ENCODE data around the gene TGDS.
"Not testable (repeated sequence)": the region's sequence is repeated elsewhere in the genome, so short reads cannot be mapped to it uniquely, and the experiment has no call there.

Gene TGDS

GRCh38 chr13:94595950-94596574, at the start of gene TGDS:
Gene TGDS (minus strand): TSS chr13:94596152. CDS start chr13:94596136, 16 bp downstream.
- DNase-seq = peak; percentile 88

DNA sequence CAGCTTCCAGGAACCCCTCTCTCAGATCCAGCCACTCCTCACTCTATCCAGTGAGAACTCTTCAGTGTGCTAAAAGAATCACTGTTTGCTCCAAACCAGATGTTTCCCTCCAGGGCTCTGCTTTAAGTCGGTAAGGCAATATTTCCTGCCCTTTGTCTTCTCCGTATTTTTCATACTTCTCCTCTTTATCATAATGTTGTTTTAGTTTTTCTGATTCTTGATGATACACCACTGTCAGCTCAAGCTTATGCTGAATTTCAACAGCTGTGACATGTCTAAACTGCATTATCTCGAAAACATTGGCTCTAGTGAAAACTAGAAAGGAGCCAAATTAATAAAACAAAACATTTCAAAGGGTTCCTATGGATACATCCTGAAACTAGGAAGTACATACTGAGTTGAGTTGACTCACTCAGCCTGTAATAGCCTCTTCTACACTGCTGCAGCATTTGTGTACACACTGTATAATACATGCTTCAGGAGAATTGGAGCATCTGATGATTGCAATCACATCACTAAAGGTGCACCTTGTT, 45.5 kb upstream of the TGDS start:
- peak; percentile 87 for DNase-seq

- DNase-seq = no peak
Observed at GRCh38 chr13:94640721-94641120, 44.8 kb upstream of the TGDS start.

DNA sequence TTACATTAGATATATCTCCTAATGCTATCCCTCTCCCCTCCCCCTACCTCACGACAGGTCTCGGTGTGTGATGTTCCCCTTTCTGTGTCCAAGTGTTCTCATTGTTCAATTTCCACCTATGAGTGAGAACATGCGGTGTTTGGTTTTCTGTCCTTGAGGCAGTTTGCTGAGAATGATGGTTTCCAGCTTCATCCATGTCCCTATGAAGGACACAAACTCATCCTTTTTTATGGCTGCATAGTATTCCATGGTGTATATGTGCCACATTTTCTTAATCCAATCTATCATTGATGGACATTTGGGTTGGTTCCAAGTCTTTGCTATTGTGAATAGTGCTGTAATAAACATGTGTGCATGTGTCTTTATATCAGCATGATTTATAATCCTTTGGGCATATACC, 41.7 kb upstream of the TGDS start:
- DNase-seq = not testable (repeated sequence)

- DNase-seq = no peak
Observed at GRCh38 chr13:94636942-94637578, 41.1 kb upstream of the TGDS start.

GRCh38 chr13:94636096-94636495, 40.1 kb upstream of the TGDS start:
- DNase-seq = not testable (repeated sequence)

GRCh38 chr13:94632226-94632980, 36.5 kb upstream of the TGDS start:
- no peak for DNase-seq

DNA sequence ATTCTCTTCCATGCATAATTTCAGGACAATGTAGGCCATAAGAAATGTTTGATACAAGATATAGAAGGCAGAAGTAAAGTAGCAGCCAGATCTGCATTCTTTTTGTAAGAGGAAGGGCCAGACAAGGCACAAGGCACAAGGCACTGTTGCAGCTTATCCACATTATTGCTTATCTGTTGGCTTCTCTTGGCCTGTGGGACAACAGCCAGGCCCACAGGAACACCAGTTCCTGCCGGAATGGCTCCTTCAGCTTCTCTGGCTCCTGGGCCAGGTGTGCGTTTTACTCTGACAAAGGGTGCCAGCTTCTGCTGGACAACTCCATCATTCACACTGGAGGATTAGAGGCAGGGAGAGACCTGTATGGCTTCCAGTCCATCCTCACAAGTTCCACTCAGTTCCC, 34.9 kb upstream of the TGDS start:
- no peak for DNase-seq

DNA sequence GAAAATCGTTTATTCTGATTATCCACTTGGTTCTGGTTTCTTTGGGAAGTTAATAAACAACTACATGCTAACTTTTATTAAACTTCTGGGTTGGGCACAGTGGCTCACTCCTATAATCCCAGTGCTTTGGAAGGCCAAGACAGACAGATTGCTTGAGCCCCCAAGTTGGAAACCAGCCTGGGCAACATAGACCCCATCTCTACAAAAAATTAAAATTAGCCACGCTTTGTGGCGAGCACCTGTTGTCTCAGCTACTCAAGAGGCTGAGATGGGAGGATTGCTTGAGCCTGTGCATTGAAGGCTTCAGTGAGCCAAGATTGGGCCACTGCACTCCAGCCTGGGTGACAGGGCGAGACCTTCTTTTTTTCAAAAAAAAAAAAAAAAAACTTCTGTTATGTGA, 27.4 kb upstream of the TGDS start:
- DNase-seq = no peak

DNA sequence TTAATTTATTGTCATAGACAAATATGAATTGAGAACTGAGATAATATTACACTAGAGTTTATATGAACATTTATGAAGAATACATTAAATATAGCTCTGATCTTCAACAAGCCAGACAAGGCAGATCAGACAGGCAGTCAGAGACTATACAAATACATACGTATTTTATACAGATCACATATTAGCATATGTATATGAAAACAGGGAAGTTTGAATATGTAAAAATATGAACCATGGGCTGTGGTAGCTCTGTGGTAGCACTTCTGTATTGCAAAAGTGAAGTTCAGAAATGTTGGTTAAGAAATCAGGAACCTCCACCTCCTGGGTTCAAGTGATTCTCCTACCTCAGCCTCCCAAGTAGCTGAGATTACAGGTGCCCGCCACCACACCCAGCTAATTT, 26.4 kb upstream of the TGDS start:
- DNase-seq = no peak

DNA sequence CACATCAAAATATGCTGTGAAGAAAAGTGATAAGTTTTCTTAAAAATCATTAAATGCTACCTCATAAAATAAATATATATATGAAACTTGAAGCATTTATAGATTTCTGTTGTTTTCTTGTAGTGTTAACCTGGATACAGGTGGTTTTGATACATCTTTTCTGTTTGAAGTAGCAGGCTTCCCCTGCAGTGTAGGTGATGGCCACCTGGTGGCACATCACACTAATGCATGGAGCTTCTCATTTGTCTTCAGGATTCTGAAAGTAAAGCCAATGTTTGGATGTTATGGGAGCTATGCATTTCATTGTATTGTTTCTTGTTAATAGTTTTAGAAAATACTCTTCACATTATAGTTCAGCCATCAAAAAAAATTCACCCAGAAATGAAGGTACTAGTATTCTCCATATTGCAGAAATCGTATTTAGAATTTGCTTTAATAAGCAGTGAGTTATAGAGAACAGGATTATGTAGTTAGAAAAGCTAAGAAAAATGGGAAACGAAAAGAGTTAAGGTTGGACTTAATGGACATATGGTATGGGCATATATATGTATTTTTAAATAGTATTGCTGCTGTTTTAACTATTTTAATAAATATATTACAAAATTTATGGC, 24.4 kb upstream of the TGDS start:
- peak; percentile 56 for DNase-seq

DNA sequence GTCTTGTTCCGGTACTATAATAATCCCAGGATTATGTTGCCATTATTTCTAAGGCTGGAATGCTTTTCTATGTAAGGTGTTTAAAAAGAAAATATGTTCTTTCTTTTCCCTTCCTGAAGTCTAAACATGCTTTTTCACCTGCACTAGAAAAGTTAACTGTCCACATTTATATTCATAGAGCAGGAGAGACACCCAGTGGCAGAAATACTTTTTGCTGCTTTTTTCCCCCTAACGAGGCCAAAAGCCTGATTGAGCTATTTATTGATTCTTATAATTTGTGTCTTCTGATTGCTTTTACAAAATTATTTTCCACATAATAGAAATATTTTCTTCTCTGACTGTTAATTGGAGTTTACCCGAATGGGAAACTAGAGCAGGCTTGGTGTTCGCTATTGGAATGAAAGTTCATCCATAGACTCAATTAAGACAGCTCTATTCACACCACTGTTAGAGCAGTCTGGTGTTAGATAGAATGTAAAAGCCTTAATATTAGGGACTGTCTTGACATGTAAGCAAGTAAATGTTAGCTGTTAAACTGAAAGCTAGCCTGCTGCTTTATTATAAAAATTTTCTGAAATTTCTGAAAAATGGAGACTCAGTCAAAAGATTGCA, 21.5 kb upstream of the TGDS start:
- DNase-seq = peak; percentile 30

- DNase-seq = no peak
Observed at GRCh38 chr13:94613051-94613450, 17.1 kb upstream of the TGDS start.

GRCh38 chr13:94612050-94612449, 16.1 kb upstream of the TGDS start:
- no peak for DNase-seq

- no peak for DNase-seq
Observed at GRCh38 chr13:94610475-94610874, 14.5 kb upstream of the TGDS start.

GRCh38 chr13:94609196-94609595, 13.2 kb upstream of the TGDS start:
- no peak for DNase-seq

DNA sequence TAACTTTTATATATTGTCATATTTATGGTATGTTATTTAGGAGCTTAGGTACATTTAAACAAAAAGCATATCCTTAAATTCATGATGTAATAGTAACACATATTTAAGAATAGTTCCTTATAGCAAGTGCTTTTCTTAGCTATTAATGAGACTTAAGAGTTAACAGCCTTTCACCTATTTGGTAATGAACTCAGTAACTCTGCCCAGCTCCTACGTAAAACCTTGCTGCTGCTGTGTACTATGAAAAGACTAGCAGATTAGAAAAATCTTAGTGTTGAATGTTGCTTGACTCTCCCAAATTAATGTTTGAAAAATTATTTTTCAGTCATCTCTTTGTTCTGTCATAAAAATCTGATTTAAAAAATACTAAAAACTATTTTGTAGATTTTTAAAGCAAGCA, 12.6 kb upstream of the TGDS start:
- DNase-seq = no peak

GRCh38 chr13:94607939-94608338, 12.0 kb upstream of the TGDS start:
- DNase-seq = no peak

DNA sequence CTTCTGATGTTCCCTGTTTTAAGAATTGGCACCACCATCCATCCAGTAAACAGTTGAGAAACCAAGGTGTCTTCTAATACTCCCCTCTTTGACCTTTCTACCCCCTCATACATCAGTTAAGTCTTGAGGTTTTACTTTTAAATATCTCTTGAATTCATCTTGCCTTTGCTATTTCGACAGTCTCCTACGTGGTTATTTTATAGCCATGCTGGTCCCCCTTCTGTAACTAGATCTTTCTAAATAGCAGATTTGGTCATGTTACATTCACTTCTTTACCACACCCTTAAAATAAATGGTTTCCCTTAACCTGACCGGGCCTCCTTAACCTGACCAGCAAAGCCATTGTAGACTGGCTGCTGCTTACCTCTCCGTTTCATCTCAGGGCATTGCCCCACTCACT, 11.1 kb upstream of the TGDS start:
- DNase-seq = no peak

DNA sequence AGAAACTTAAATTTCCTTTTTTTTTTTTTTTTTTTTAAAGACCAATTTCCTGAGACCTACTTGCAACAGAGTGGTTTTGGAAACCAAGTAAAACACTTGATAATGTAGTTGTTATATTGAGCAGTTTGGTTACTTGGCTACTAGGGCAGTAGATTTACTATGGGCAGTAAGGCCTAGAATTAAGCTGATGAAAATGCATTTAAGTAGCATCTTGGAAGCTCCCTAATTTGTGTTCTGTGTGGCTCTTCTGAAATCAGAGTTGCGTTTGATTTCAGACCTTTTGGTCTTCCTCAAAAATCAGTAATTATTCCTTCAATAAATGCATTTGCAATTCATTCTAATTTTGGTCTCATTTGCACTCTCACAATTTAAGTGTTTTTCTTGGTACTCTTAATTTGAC, 6.5 kb upstream of the TGDS start:
- DNase-seq = no peak

DNA sequence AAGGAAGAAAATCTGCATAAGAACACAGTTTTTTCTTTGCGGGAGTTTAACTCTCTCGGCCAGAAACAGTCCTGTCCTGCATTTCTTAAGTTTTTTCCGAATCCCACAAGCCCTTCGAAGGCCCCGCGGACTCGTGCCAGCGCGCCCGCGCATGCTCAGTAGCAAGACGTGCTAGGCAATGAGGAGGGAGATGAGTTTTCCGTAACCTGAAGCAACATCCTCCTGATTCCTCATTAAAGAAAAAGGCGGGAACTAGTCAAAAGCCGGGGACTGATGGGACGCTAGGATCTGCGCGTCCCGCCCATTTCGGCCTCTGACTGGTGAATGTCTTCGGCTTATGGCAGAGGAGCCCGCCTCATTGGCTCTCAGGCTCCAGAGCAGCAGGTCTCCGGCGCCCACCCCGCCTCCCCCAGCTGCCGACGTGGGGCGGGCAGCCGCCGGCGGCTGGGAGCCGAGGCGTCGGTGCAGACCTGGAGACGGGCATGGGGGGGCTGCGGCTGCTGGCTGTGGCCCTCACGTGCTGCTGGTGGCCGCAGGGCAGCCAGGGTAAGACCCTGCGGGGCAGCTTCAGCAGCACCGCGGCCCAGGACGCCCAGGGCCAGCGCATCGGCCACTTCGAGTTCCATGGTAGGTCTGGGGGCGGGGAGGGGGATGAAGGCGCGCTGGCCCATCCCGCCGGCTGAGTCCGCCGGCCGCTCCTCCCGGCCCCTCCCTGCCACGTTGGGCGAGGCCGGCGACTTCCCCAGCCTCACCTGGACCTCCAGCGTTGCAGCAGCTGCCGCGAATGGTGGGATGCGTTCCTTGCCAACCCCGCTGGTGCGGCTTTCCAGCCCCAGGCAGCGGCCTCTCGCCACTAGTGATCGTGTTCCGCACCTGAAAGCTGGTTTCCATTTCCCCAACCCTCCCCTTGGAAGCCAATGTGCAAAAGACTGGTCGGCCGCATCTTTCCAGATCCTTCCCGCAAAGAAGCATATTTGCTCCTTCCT, 5.8 kb upstream of the TGDS start, which contains the start of gene GPR180:
Gene GPR180 (plus strand): TSS at position 412 of the 986 bp plus-strand sequence. CDS start 71 bp downstream, at position 483.
- DNase-seq = peak; percentile 95

DNA sequence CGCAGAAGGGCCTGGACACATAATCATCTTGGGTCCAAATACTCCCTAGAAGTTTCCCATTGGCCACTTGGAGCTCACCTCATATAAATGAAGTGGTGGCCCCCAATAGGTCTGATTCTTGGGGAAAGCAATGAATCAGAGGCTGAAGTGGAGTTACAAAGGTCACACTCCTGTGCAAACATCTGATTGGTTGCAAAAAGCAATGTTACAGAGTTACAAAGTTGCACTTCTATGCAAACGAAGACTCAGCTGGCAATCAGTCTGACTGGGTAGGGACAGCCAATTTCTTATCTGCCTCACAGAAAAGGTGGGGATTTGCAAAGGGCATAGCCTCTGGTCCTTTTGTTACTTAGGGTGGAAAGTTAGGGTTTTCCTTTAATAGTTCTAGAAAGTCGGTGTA, 3.9 kb upstream of the TGDS start:
- no peak for DNase-seq
